Retina (tissue), 1 donor: Measurements from ENCODE around the gene SSTR4.
"Not testable (repeated sequence)": the region's sequence is repeated elsewhere in the genome, so short reads cannot be mapped to it uniquely, and the experiment has no call there.

Experiments used
- DNase-seq: peaks from one replicate; pipeline ENCODE4 v3.0.0-alpha.2; 2016

Gene SSTR4, protein sequence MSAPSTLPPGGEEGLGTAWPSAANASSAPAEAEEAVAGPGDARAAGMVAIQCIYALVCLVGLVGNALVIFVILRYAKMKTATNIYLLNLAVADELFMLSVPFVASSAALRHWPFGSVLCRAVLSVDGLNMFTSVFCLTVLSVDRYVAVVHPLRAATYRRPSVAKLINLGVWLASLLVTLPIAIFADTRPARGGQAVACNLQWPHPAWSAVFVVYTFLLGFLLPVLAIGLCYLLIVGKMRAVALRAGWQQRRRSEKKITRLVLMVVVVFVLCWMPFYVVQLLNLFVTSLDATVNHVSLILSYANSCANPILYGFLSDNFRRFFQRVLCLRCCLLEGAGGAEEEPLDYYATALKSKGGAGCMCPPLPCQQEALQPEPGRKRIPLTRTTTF

GRCh38 chr20:23034721-23035671 lies at the start of gene SSTR4:
Gene SSTR4 (plus strand): TSS chr20:23035312. CDS start chr20:23035484, 172 bp downstream.
- DNase-seq: peak; percentile 36

GRCh38 chr20:22986601-22987000 lies 48.5 kb upstream of the SSTR4 start:
- DNase-seq: no peak

DNA sequence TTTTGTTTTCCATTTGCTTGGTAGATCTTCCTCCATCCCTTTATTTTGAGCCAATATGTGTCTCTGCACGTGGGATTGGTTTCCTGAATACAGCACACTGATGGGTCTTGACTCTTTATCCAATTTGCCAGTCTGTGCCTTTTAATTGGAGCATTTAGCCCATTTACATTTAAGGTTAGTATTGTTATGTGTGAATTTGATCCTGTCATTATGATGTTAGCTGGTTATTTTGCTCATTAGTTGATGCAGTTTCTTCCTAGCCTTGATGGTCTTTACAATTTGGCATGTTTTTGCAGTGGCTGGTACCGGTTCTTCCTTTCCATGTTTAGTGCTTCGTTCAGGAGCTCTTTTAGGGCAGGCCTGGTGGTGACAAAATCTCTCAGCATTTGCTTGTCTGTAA lies 43.7 kb upstream of the SSTR4 start:
- DNase-seq: not testable (repeated sequence)

DNA sequence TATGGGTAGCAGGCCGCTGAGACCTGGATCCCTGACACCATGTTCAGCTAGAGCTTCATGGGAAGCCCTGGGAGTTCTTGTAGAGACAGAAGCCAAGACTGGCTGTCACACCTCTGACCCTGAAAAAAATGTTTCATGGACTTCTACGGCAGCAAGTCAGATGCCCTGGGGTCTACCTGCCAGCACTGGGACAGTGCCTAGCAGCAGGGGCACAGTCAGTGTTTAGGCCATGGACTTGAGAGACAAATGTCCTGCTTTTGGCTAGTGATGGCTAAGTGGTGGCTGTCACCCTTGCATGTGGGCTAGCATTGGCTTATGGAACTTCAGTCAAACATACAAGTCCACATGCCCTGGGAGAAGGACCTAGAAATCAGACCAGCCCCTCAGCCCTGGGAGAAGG lies 41.3 kb upstream of the SSTR4 start:
- DNase-seq: no peak

- no peak for DNase-seq
Measured at GRCh38 chr20:22995923-22996322, 39.2 kb upstream of the SSTR4 start.

DNA sequence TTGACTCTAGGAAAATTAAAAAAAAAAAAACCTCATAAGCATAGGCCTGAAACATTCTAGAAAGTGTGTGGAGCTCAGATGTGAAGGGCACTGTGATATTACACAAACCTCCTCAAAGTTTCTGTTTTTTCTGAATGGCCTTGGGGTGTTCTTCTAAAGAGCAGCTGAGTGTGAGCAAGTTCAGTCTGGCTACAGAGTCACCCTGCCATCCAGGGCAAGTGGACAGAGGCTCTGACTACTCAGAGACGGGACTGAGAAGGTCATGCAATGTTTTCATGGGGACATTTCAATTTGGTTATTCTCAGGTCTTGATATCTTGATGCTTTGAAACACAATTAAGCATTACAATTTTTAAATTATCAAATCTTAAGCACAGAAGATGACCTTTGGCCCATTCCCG lies 36.6 kb upstream of the SSTR4 start:
- DNase-seq: no peak

GRCh38 chr20:22999756-23000155 lies 35.4 kb upstream of the SSTR4 start:
- no peak for DNase-seq

- no peak for DNase-seq
Measured at GRCh38 chr20:23000232-23000947, 34.7 kb upstream of the SSTR4 start.

GRCh38 chr20:23002276-23002675 lies 32.8 kb upstream of the SSTR4 start:
- no peak for DNase-seq

GRCh38 chr20:23003077-23003635 lies 32.0 kb upstream of the SSTR4 start:
- no peak for DNase-seq

GRCh38 chr20:23003881-23004460 lies 31.1 kb upstream of the SSTR4 start:
- DNase-seq: no peak

GRCh38 chr20:23005776-23006175 lies 29.3 kb upstream of the SSTR4 start:
- no peak for DNase-seq

- DNase-seq: no peak
Measured at GRCh38 chr20:23007462-23007861, 27.6 kb upstream of the SSTR4 start.

- no peak for DNase-seq
Measured at GRCh38 chr20:23007886-23008655, 27.0 kb upstream of the SSTR4 start.

DNA sequence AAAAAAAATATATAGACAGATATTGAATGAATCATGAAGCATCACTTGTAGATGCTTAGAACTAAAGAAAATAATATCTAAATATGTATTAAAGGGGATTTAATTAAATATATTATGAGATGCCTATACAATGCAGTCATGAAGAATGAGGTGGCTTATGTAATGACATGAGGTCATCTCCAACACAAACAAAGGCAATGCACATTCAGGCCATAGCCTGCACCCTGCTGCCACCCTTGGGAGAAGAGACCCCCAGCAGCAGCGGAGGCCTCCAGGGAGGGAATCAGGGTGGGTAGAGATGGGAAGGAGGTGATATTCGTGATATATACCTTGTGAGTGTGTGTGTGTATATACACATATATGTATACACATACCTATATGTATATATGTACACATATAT lies 26.4 kb upstream of the SSTR4 start:
- no peak for DNase-seq

DNA sequence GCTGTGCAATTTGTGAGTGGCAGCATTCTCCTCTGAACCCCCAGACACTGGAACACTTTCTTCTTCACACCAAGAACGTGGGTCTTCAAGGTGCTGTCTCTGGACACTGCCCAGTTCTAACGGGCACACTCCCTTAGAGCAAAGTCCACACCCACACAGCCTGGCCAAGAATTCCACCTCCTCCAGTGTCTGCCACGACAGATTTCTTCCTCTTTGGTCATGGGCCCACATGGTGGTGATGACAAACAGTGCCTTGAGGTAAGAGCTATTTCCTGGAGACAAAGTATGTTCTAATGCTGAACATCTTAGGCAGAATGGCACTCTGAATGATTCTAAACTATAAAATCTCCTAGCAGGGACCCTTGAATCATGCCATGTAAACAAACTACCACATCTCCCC lies 25.5 kb upstream of the SSTR4 start:
- DNase-seq: no peak

GRCh38 chr20:23010096-23010495 lies 25.0 kb upstream of the SSTR4 start:
- DNase-seq: no peak

GRCh38 chr20:23011008-23011721 lies 23.9 kb upstream of the SSTR4 start:
- no peak for DNase-seq

- DNase-seq: no peak
Measured at GRCh38 chr20:23013429-23013828, 21.7 kb upstream of the SSTR4 start.

DNA sequence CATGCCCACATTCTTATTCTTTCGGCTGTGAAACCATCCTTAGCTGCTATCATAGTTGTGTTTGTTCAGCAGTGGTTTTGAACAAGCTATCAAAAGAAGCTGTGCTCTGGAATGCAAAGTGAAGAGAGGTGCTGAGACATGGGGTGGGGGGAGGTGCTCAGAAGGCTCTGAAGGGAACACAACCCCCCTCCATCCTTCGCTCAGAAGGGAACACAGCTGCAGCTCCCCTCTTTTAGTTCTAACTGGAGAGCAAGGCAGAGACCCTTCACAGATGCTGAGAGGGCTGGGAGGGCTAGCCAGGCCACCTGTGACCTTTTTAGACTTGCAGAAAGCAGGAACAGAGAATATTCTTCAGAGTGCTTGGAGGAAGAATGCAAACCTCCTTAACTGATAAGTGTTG lies 17.6 kb upstream of the SSTR4 start:
- DNase-seq: no peak

- no peak for DNase-seq
Measured at GRCh38 chr20:23018432-23018831, 16.7 kb upstream of the SSTR4 start.
